Measurements from ENCODE around the gene OR4K14. TPM values are rescaled to one million over a fixed set of nuclear protein-coding genes. Genes with fewer than 3 reads are reported as not detected.

The OR4K14 gene
- total RNA-seq, 2 experiments from 2014 or later = not detected

- TF ChIP-seq CTCF (IDR thresholded peaks at IDR 0.05) = no peak
- Histone ChIP-seq H3K36me3 (ENCODE audit: insufficient read depth, low read length) (no peaks in the 10 kb centered on the region), H3K27ac (ENCODE audit: low read depth in 1 of 2, low read length in 2 of 2) (no peak within 1 kb of the TSS), H3K9me3 (ENCODE audit: control insufficient read depth in 1 of 2, insufficient read depth in 1 of 2, low read length in 2 of 2) (no peaks in the 10 kb centered on the region), H3K4me1 (ENCODE audit: insufficient read depth, low read length) (no peaks in the 10 kb centered on the region), H3K4me3 (ENCODE audit: low read length) (no peak within 1 kb of the TSS), H3K27me3 (ENCODE audit: control insufficient read depth in 1 of 2, insufficient read depth in 2 of 2, low read length in 2 of 2) (no peaks in the 10 kb centered on the region)
- intact Hi-C loops (cut with DNase I, micrococcal nuclease) = no loop called here
- no peaks in the 10 kb centered on the region for H3K27me3 Mint-ChIP-seq
- peaks cover 5% of the 10 kb centered on the region for H3K9me3 Mint-ChIP-seq
- no peaks in the 10 kb centered on the region for H3K4me1 Mint-ChIP-seq (ENCODE audit: low read depth)
- H3K36me3 Mint-ChIP-seq (ENCODE audit: low read depth) = no peaks in the 10 kb centered on the region
- no peak for DNase-seq
- ATAC-seq (ENCODE audit: poor library complexity) = no peak
- no peak within 1 kb of the TSS for H3K4me3 Mint-ChIP-seq
- ChIA-PET POLR2A (no interaction called here), CTCF (no interaction called here)
- no peak within 1 kb of the TSS for H3K27ac Mint-ChIP-seq
Observed at GRCh38 chr14:20001863-20002262, 17.2 kb downstream of the OR4K14 start, which contains the start of gene OR4Q2. OR4Q2 (plus strand) TSS chr14:20002163.

GRCh38 chr14:19993438-19993837 is 25.7 kb downstream of the OR4K14 start:
- TF ChIP-seq CTCF (IDR thresholded peaks at IDR 0.05) = no peak
- ChIA-PET CTCF (no interaction called here), POLR2A (no interaction called here)
- H3K4me1 Mint-ChIP-seq (ENCODE audit: low read depth) = no peaks in the 10 kb centered on the region
- no peak overlapping the region for H3K27ac Mint-ChIP-seq
- H3K27me3 ChIP-seq (ENCODE audit: control insufficient read depth in 1 of 2, insufficient read depth in 2 of 2, low read length in 2 of 2) = no peaks in the 10 kb centered on the region
- no peaks in the 10 kb centered on the region for H3K36me3 Mint-ChIP-seq (ENCODE audit: low read depth)
- H3K9me3 ChIP-seq (ENCODE audit: control insufficient read depth in 1 of 2, insufficient read depth in 1 of 2, low read length in 2 of 2) = peaks cover 0 to 4% of the 10 kb centered on the region in 2 experiments
- no peak overlapping the region for H3K4me3 ChIP-seq (ENCODE audit: low read length)
- H3K27me3 Mint-ChIP-seq = no peaks in the 10 kb centered on the region
- peaks cover 12% of the 10 kb centered on the region for H3K9me3 Mint-ChIP-seq
- intact Hi-C loops (cut with DNase I, micrococcal nuclease) = no loop called here
- no peak overlapping the region for H3K4me3 Mint-ChIP-seq
- ATAC-seq (ENCODE audit: poor library complexity) = no peak
- no peaks in the 10 kb centered on the region for H3K36me3 ChIP-seq (ENCODE audit: insufficient read depth, low read length)
- no peak for DNase-seq
- no peaks in the 10 kb centered on the region for H3K4me1 ChIP-seq (ENCODE audit: insufficient read depth, low read length)
- no peak overlapping the region for H3K27ac ChIP-seq (ENCODE audit: low read depth in 1 of 2, low read length in 2 of 2)

DNA sequence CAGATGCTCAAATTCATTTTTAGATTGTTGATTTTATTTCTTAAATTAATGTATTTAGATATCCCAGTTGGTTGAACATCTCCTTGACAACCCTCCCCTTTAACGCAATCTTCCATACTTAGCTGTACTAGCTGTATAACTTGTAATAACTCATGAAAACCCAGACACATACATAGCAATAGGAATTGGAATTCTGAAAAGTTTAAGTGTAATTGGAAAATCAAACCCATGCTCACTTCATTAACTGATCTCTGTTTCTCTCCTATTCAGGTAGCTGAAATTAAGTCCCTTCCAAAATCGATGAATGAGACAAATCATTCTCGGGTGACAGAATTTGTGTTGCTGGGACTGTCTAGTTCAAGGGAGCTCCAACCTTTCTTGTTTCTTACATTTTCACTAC is 43.8 kb downstream of the OR4K14 start, which contains the start of gene OR4K15:
OR4K15 (plus strand) TSS at position 301 of the 400 bp plus-strand sequence; CDS start at position 301, 0 bp downstream.
- no peak for TF ChIP-seq CTCF (IDR thresholded peaks at IDR 0.05)
- no peak within 1 kb of the TSS for H3K4me3 ChIP-seq (ENCODE audit: low read length)
- POLR2A ChIA-PET = no interaction called here
- Mint-ChIP-seq H3K4me1 (ENCODE audit: low read depth) (peaks cover 51% of the 10 kb centered on the region), H3K9me3 (peaks cover 4% of the 10 kb centered on the region), H3K36me3 (ENCODE audit: low read depth) (peaks cover 16% of the 10 kb centered on the region), H3K27ac (peak within 1 kb of the TSS; percentile 50), H3K4me3 (peak within 1 kb of the TSS; percentile 8), H3K27me3 (no peaks in the 10 kb centered on the region)
- peaks cover 6% of the 10 kb centered on the region for H3K4me1 ChIP-seq (ENCODE audit: insufficient read depth, low read length)
- no peaks in the 10 kb centered on the region for H3K27me3 ChIP-seq (ENCODE audit: control insufficient read depth in 1 of 2, insufficient read depth in 2 of 2, low read length in 2 of 2)
- DNase-seq (no peak), ATAC-seq (ENCODE audit: poor library complexity) (no peak)
- intact Hi-C loops (cut with DNase I, micrococcal nuclease) = no loop called here
- CTCF ChIA-PET = no interaction called here
- no peaks in the 10 kb centered on the region for H3K36me3 ChIP-seq (ENCODE audit: insufficient read depth, low read length)
- H3K27ac ChIP-seq (ENCODE audit: low read depth in 1 of 2, low read length in 2 of 2) = no peak within 1 kb of the TSS
- H3K9me3 ChIP-seq (ENCODE audit: control insufficient read depth in 1 of 2, insufficient read depth in 1 of 2, low read length in 2 of 2) = no peaks in the 10 kb centered on the region
